DOHH2 (cell line): ENCODE measurements around the gene USH2A.

ENCODE experiments used
- H3F3A ChIP-seq: fragments of 200-600 bp; sonication (generic), shearing (Covaris generic); 2 replicates; pipeline ENCODE4 v1.6.0; 2016; ENCODE audit warnings: antibody characterized with exemption, mild to moderate bottlenecking; ENCODE audit not compliant: control insufficient read depth, insufficient read depth
- H3K27ac ChIP-seq: fragments of 200-600 bp; sonication (generic); 2 replicates; pipeline ENCODE4 v1.5.1; 2014; ENCODE audit warnings: low read depth, mild to moderate bottlenecking, low read length, moderate library complexity
- H3K27me3 ChIP-seq: fragments of 200-600 bp; sonication (generic); 2 replicates; pipeline ENCODE4 v1.6.1; 2014; ENCODE audit warnings: mild to moderate bottlenecking, low read length, mixed read lengths; ENCODE audit not compliant: control insufficient read depth
- H3K36me3 ChIP-seq: fragments of 200-600 bp; sonication (generic); 2 replicates; pipeline ENCODE4 v1.6.1; 2014; ENCODE audit warnings: mild to moderate bottlenecking, low read length, moderate library complexity, mixed read lengths; ENCODE audit not compliant: control insufficient read depth
- H3K4me1 ChIP-seq: fragments of 200-600 bp; sonication (generic); 2 replicates; pipeline ENCODE4 v1.6.1; 2014; ENCODE audit warnings: mild to moderate bottlenecking, low read length, mixed read lengths; ENCODE audit not compliant: control insufficient read depth
- H3K4me2 ChIP-seq: fragments of 200-600 bp; sonication (generic); 2 replicates; pipeline ENCODE4 v1.6.0; 2014; ENCODE audit warnings: mild to moderate bottlenecking, low read length, moderate library complexity
- H3K4me3 ChIP-seq: fragments of 200-600 bp; sonication (generic); 2 replicates; pipeline ENCODE4 v1.5.1; 2014; ENCODE audit warnings: mild to moderate bottlenecking, low read length, mixed read lengths
- H3K79me2 ChIP-seq: fragments of 200-600 bp; sonication (generic); 2 replicates; pipeline ENCODE4 v1.6.1; 2014; ENCODE audit warnings: mild to moderate bottlenecking, low read length, mixed read lengths; ENCODE audit not compliant: control insufficient read depth
- H3K9me2 ChIP-seq: fragments of 200-600 bp; sonication (generic); replicated peaks from 2 replicates; pipeline ENCODE4 v1.6.1; 2014; ENCODE audit warnings: mild to moderate bottlenecking, low read length, mixed read lengths; ENCODE audit not compliant: control insufficient read depth
- H3K9me3 ChIP-seq: fragments of 200-600 bp; sonication (generic); 2 replicates; pipeline ENCODE4 v1.6.1; 2014; ENCODE audit warnings: antibody characterized with exemption, low read length, mixed read lengths; ENCODE audit not compliant: control insufficient read depth, insufficient read depth
- H4K20me1 ChIP-seq: fragments of 200-600 bp; sonication (generic); 2 replicates; pipeline ENCODE4 v1.6.0; 2014; ENCODE audit warnings: low read depth, mild to moderate bottlenecking, antibody characterized with exemption, low read length, moderate library complexity; ENCODE audit not compliant: control insufficient read depth, insufficient read depth
- EZH2phosphoT487 ChIP-seq: fragments of 200-600 bp; sonication (generic); IDR thresholded peaks from 2 replicates; pipeline ENCODE4 v1.6.1; 2017; ENCODE audit warnings: borderline replicate concordance, mild to moderate bottlenecking, antibody characterized with exemption, low read length, moderate library complexity, mixed read lengths
- TF ChIP-seq, protein P1 (sequence below): fragments of 200-600 bp; sonication (generic); IDR thresholded peaks from one replicate; pipeline ENCODE4 v1.5.1; 2014; ENCODE audit warnings: antibody characterized with exemption, mild to moderate bottlenecking, low read depth, low read length; ENCODE audit not compliant: poor library complexity, severe bottlenecking

The USH2A gene

DNA sequence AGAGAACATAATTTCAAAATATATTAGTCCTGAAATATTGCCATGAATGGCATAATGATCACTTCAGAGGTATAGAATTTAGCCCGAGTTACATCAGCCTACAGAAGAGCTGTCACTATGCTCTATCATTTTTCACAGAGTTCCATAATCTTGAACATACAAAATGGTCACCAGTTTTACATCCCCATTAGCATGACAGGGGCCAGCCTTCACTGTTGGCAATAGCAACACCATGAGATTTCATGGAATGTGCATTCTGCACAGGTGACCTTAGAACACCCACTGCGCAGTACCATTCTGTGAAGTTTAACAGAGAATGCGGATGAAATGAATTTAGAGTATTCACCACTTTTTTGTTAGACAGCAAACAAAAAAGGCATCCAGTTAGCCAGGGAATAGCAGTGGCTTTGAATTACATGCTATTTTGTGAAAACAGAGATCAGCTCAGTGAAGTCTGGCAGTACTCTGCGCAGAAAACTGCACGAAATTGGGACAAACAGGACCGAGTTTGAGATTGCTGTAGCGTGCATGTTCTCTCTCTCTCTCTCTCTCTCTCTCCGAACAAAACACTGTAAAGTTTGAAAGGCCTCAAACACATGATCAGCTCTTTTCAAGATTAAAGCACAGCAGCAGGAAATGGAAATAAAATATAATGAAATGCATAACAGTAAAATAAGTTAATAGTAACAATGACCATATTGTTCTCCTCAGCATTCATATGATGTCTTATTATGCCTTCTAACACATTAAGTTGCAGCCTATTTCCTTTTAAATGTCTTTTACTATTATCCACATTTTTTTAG lies 349.3 kb downstream of the USH2A start:
- Histone ChIP-seq H3K27me3 (no peaks in the 10 kb centered on the region), H3K4me3 (no peak overlapping the region), H3F3A (no peaks in the 10 kb centered on the region), H3K27ac (no peak overlapping the region), H3K36me3 (no peaks in the 10 kb centered on the region), H3K79me2 (no peaks in the 10 kb centered on the region), H3K9me2 (no peaks in the 10 kb centered on the region), H3K9me3 (no peaks in the 10 kb centered on the region), H4K20me1 (no peaks in the 10 kb centered on the region), H3K4me1 (no peaks in the 10 kb centered on the region), H3K4me2 (no peak overlapping the region)
- TF ChIP-seq, protein P1, sequence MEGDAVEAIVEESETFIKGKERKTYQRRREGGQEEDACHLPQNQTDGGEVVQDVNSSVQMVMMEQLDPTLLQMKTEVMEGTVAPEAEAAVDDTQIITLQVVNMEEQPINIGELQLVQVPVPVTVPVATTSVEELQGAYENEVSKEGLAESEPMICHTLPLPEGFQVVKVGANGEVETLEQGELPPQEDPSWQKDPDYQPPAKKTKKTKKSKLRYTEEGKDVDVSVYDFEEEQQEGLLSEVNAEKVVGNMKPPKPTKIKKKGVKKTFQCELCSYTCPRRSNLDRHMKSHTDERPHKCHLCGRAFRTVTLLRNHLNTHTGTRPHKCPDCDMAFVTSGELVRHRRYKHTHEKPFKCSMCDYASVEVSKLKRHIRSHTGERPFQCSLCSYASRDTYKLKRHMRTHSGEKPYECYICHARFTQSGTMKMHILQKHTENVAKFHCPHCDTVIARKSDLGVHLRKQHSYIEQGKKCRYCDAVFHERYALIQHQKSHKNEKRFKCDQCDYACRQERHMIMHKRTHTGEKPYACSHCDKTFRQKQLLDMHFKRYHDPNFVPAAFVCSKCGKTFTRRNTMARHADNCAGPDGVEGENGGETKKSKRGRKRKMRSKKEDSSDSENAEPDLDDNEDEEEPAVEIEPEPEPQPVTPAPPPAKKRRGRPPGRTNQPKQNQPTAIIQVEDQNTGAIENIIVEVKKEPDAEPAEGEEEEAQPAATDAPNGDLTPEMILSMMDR: no peak
- TF ChIP-seq EZH2phosphoT487: no peak

DNA sequence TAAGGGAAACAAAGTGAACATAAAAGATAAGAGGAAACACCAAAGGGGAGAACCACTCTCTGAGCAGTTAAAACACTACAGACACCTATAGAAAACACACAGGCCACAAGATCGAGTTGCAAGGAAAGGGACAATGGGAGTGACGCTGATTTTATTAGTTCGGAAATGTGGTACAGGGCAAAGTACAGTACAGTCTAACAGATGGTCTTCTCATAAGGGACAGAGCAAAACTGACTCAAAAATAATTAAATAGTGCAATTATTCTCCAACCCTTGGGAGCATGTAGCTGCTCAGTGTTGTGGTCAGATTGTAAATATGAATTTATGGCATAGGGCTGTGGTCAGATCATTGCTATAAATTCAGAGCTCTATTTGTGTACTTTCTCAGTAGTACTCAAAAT lies 352.0 kb downstream of the USH2A start:
- H4K20me1 ChIP-seq: no peaks in the 10 kb centered on the region
- no peak overlapping the region for H3K4me2 ChIP-seq
- no peaks in the 10 kb centered on the region for H3K4me1 ChIP-seq
- H3K9me2 ChIP-seq: no peaks in the 10 kb centered on the region
- H3K4me3 ChIP-seq: no peak overlapping the region
- H3K36me3 ChIP-seq: no peaks in the 10 kb centered on the region
- H3F3A ChIP-seq: no peaks in the 10 kb centered on the region
- H3K27me3 ChIP-seq: no peaks in the 10 kb centered on the region
- no peaks in the 10 kb centered on the region for H3K9me3 ChIP-seq
- no peaks in the 10 kb centered on the region for H3K79me2 ChIP-seq
- TF ChIP-seq, protein P1: no peak
- TF ChIP-seq EZH2phosphoT487: no peak
- H3K27ac ChIP-seq: no peak overlapping the region

DNA sequence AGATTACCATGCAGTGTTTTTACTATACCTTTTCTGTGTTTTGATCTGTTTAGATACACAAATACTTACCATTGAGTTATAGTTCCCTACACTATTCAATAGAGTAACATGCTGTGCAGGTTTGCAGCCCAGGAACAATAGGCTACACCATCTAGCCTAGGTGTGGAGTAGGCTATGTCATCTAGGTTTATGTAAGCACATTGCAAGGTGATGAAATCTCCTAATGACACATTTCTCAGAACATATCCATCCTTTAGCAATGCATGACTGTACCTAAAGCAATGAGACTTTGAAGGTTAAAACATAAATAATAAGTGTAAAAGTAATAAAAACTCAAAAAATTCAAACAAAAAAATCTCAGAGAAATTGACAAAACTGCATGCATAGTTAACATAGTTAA lies 358.6 kb downstream of the USH2A start:
- TF ChIP-seq, protein P1: no peak
- no peak for TF ChIP-seq EZH2phosphoT487
- no peaks in the 10 kb centered on the region for H4K20me1 ChIP-seq

More for the DNA sequence above, 358.6 kb downstream of the USH2A start:
- Histone ChIP-seq H3K27ac (no peak overlapping the region), H3K27me3 (no peaks in the 10 kb centered on the region), H3K36me3 (no peaks in the 10 kb centered on the region), H3K9me2 (no peaks in the 10 kb centered on the region), H3K4me2 (no peak overlapping the region), H3K4me3 (no peak overlapping the region), H3K9me3 (no peaks in the 10 kb centered on the region), H3K4me1 (no peaks in the 10 kb centered on the region), H3F3A (no peaks in the 10 kb centered on the region), H3K79me2 (no peaks in the 10 kb centered on the region)
